ENCODE results near the gene TRPM3.

DNA sequence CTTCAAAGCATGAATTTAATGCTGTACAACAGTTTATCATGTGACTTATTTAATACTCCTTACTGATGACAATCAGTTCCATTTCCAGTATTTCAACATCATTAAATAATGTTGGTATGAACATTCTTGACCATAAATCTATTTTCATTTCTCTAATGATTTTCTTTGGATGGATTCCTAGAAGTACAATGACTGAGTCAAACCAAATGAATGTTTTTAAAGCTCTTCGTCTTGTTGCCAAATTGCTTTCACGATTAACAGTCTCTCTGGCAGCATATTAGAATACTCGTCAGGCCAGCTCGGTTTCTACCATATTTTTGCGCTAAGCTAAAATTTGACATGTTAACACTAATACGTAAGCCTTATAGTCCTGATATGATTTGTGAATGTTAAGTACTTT lies 197.0 kb downstream of the TRPM3 start:
- TF ChIP-seq, protein P1, sequence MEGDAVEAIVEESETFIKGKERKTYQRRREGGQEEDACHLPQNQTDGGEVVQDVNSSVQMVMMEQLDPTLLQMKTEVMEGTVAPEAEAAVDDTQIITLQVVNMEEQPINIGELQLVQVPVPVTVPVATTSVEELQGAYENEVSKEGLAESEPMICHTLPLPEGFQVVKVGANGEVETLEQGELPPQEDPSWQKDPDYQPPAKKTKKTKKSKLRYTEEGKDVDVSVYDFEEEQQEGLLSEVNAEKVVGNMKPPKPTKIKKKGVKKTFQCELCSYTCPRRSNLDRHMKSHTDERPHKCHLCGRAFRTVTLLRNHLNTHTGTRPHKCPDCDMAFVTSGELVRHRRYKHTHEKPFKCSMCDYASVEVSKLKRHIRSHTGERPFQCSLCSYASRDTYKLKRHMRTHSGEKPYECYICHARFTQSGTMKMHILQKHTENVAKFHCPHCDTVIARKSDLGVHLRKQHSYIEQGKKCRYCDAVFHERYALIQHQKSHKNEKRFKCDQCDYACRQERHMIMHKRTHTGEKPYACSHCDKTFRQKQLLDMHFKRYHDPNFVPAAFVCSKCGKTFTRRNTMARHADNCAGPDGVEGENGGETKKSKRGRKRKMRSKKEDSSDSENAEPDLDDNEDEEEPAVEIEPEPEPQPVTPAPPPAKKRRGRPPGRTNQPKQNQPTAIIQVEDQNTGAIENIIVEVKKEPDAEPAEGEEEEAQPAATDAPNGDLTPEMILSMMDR (IDR thresholded peaks at IDR 0.05): no peak
- no peak for TF ChIP-seq EP300 (IDR thresholded peaks at IDR 0.05)
- TF ChIP-seq POLR2A (IDR thresholded peaks at IDR 0.05): no peak
